Measurements from ENCODE around the gene MTFR1L. TPM values are rescaled to one million over a fixed set of nuclear protein-coding genes. Genes with fewer than 3 reads are reported as not detected.
A peak's percentile ranks its signal among the peaks of the same experiment; 100 is the strongest.

The MTFR1L gene
- 23.7 TPM for total RNA-seq
- 95.3 TPM for polyA plus RNA-seq

GRCh38 chr1:25819491-25820246 is at the start of gene MTFR1L:
Gene MTFR1L, plus strand, starts transcription at chr1:25819954. Its CDS starts 3,151 bp downstream, at chr1:25823105.
- Histone ChIP-seq H3K4me1 (ENCODE audit: insufficient read depth) (no peaks in the 10 kb centered on the region), H3K27ac (ENCODE audit: low read depth) (peak within 1 kb of the TSS; percentile 81), H3K36me3 (ENCODE audit: insufficient read depth) (no peaks in the 10 kb centered on the region), H3K4me3 (ENCODE audit: low read depth, low read length) (peak within 1 kb of the TSS; percentile 82)
- peak; percentile 84 for DNase-seq (ENCODE audit: extremely low spot score)
- under 1% methylated on average over 64 of the region's 64 CpGs for WGBS

- no peaks in the 10 kb centered on the region for H3K4me1 ChIP-seq (ENCODE audit: insufficient read depth)
- WGBS, result 59% methylated on average over 14 of the region's 14 CpGs
Observed at GRCh38 chr1:25770541-25771220, 49.1 kb upstream of the MTFR1L start.

DNA sequence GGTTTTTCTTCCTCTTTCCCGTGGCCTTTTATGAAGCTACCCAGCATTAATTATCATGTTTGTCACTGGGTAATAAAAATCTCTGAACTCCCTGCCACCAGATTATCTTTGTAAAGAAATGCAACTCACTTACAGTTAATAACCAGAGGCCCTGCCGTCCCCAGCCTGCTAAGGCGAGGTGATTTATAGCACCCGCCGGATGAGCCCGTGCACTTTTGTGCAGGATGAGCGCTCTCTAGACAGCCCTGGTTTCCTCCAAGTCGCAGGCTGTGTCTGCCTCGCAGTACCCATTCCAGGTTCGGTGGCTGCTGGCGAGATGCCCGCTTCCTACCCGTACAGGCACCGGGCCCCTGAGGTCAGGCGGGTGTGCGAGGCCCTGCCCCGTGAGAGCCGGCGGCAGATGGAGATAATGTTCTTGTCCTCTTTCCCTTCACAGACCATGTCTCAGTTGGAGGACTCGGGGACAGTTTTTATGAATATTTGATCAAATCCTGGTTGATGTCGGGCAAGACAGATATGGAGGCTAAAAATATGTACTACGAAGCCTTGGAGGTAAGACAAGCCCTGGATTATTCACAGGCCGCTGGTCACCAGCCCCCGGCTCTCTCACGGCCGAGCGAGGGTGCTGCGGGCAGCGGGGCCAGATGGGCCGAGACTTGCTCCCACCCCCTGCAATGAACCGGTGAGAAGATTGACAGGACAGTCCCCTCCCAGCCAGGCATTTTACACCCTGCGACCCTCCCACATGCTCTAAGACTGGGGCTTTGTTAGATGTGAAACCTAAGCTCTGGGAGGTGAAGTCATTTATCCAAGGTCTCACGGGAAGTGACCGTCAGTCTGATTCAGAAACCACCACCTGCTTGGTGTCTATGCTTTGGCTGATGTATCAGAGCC is 48.3 kb upstream of the MTFR1L start:
- WGBS, result 43% methylated on average over 34 of the region's 34 CpGs
- peak; percentile 35 for DNase-seq (ENCODE audit: extremely low spot score)
- Histone ChIP-seq H3K27ac (ENCODE audit: low read depth) (no peak overlapping the region), H3K36me3 (ENCODE audit: insufficient read depth) (no peaks in the 10 kb centered on the region), H3K4me3 (ENCODE audit: low read depth, low read length) (no peak overlapping the region), H3K4me1 (ENCODE audit: insufficient read depth) (no peaks in the 10 kb centered on the region)

More at GRCh38 chr1:25770541-25771220, 49.1 kb upstream of the MTFR1L start:
- no peak overlapping the region for H3K27ac ChIP-seq (ENCODE audit: low read depth)
- DNase-seq (ENCODE audit: extremely low spot score), result peak; percentile 8
- no peaks in the 10 kb centered on the region for H3K36me3 ChIP-seq (ENCODE audit: insufficient read depth)
- no peak overlapping the region for H3K4me3 ChIP-seq (ENCODE audit: low read depth, low read length)

DNA sequence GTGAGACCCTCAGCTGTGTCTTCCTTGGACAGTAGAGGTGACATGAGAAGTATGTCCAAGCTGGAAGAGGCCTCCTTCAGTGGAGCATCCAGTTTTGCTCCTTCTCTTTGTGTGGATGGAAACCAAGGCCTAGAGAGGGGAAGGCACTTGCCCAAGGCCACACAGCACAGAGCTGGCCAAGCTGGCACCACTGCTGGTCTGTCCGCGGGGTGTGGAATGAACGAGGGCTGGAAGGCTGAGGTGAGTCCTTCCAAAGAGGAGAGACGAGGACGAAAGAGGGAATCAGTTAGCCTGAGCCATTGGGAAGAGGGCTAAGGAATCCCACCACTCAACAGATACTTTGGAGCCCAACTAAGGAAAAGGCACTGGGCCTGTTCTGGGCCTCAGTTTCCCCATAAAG is 47.6 kb upstream of the MTFR1L start:
- 99% methylated on average over 5 of the region's 5 CpGs for WGBS
- H3K27ac ChIP-seq (ENCODE audit: low read depth), result no peak overlapping the region
- H3K36me3 ChIP-seq (ENCODE audit: insufficient read depth), result no peaks in the 10 kb centered on the region

GRCh38 chr1:25772692-25773245 is 47.0 kb upstream of the MTFR1L start:
- Histone ChIP-seq H3K4me3 (ENCODE audit: low read depth, low read length) (no peak overlapping the region), H3K4me1 (ENCODE audit: insufficient read depth) (no peaks in the 10 kb centered on the region), H3K36me3 (ENCODE audit: insufficient read depth) (no peaks in the 10 kb centered on the region), H3K27ac (ENCODE audit: low read depth) (no peak overlapping the region)
- no peak for DNase-seq (ENCODE audit: extremely low spot score)
- WGBS, result 95% methylated on average over 5 of the region's 5 CpGs

More for the DNA sequence above, 47.6 kb upstream of the MTFR1L start:
- Histone ChIP-seq H3K4me1 (ENCODE audit: insufficient read depth) (no peaks in the 10 kb centered on the region), H3K4me3 (ENCODE audit: low read depth, low read length) (no peak overlapping the region)
- DNase-seq (ENCODE audit: extremely low spot score), result no peak

DNA sequence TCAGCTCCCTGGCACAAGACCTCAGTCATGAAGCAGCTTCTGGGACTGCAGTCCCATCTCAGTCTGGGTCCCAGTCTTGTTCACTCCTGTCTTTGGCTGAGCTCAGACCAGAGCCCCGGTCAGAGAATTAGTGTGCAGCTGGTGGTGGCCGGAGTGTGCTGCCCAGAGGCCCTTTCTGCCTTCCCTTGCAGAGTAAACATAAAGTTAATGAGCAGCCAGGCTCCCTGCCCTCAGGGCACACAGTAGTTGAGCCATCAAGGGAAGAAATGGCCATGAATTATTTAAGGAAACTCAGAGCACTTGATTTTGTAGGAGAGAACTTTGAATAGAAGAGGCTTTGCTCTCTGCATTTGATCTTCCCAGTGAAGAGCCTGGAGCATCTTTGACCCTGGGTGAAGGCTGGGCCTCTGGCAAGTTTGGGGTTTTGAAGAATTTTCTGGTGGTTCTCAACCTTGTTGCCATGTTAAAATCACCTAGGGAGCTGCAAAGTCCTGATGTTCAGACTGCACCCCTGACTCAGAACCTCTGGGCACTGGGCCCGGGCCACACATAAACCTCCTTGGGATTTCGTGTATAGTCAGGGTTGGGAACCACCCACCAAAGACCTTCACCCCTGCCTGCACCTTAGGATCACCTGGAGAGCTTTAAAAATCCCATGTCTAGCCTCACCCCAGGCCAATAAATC is 46.2 kb upstream of the MTFR1L start:
- no peaks in the 10 kb centered on the region for H3K4me1 ChIP-seq (ENCODE audit: insufficient read depth)

GRCh38 chr1:25774206-25774803 is 45.4 kb upstream of the MTFR1L start:
- 87% methylated on average over 13 of the region's 13 CpGs for WGBS
- no peak overlapping the region for H3K4me3 ChIP-seq (ENCODE audit: low read depth, low read length)
- no peak overlapping the region for H3K27ac ChIP-seq (ENCODE audit: low read depth)
- H3K4me1 ChIP-seq (ENCODE audit: insufficient read depth), result no peaks in the 10 kb centered on the region
- DNase-seq (ENCODE audit: extremely low spot score), result no peak
- H3K36me3 ChIP-seq (ENCODE audit: insufficient read depth), result no peaks in the 10 kb centered on the region

More for the DNA sequence above, 46.2 kb upstream of the MTFR1L start:
- WGBS, result 79% methylated on average over 4 of the region's 4 CpGs
- H3K4me3 ChIP-seq (ENCODE audit: low read depth, low read length), result no peak overlapping the region
- H3K27ac ChIP-seq (ENCODE audit: low read depth), result no peak overlapping the region
- H3K36me3 ChIP-seq (ENCODE audit: insufficient read depth), result no peaks in the 10 kb centered on the region
- DNase-seq (ENCODE audit: extremely low spot score), result no peak

DNA sequence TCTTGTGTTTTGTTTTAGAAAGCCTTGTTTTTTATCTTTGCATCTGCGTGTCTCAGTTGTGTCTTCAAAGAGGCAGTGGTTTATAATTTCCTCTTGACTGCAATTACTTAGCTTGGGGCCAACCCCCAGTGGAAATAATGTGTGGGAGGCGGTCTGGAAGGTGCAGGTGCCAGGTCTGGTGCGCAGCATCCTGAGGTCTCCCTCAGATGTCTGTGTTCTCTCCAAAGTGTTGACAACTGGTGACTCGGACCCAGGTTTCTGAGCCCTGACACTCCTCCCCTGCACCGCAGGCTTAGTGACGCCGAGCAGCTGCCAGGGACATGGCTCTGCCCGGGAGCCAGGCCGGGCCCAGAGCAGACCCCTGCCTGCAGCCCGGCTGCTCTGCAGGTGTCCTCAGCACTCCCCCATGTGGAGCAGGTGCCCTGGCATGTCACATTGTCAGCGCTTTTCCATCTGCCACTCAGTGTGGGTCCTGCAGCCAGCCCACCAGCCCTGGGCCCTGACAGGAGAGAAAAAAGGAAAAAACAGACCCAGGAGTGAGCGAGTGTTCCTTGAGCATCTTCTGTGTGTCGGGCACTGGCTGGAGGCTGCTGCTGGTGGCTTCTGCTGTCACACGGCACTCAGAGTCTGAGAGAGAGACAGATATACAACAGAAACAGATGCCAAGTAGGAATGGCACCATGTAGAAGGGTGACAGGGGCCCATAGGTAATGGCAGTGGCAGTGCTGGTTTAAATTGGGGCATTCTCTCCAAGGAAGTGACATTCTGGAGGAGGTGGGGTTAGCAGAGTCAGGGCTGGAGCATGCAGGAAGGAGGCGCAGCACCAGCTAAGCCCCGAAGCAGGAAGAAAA is 44.6 kb upstream of the MTFR1L start:
- DNase-seq (ENCODE audit: extremely low spot score), result no peak
- Histone ChIP-seq H3K27ac (ENCODE audit: low read depth) (no peak overlapping the region), H3K36me3 (ENCODE audit: insufficient read depth) (no peaks in the 10 kb centered on the region), H3K4me1 (ENCODE audit: insufficient read depth) (no peaks in the 10 kb centered on the region), H3K4me3 (ENCODE audit: low read depth, low read length) (no peak overlapping the region)
- 73% methylated on average over 16 of the region's 16 CpGs for WGBS

- Histone ChIP-seq H3K4me1 (ENCODE audit: insufficient read depth) (no peaks in the 10 kb centered on the region), H3K36me3 (ENCODE audit: insufficient read depth) (no peaks in the 10 kb centered on the region), H3K4me3 (ENCODE audit: low read depth, low read length) (no peak overlapping the region), H3K27ac (ENCODE audit: low read depth) (no peak overlapping the region)
- no peak for DNase-seq (ENCODE audit: extremely low spot score)
- 86% methylated on average over 8 of the region's 8 CpGs for WGBS
Observed at GRCh38 chr1:25779388-25779787, 40.4 kb upstream of the MTFR1L start.

GRCh38 chr1:25779894-25780293 is 39.9 kb upstream of the MTFR1L start:
- no peak overlapping the region for H3K4me3 ChIP-seq (ENCODE audit: low read depth, low read length)
- WGBS, result 93% methylated on average over 4 of the region's 4 CpGs
- no peaks in the 10 kb centered on the region for H3K4me1 ChIP-seq (ENCODE audit: insufficient read depth)
- no peaks in the 10 kb centered on the region for H3K36me3 ChIP-seq (ENCODE audit: insufficient read depth)
- no peak overlapping the region for H3K27ac ChIP-seq (ENCODE audit: low read depth)
- no peak for DNase-seq (ENCODE audit: extremely low spot score)

- H3K27ac ChIP-seq (ENCODE audit: low read depth), result no peak overlapping the region
- DNase-seq (ENCODE audit: extremely low spot score), result peak; percentile 18
- no peak overlapping the region for H3K4me3 ChIP-seq (ENCODE audit: low read depth, low read length)
- H3K36me3 ChIP-seq (ENCODE audit: insufficient read depth), result no peaks in the 10 kb centered on the region
- 79% methylated on average over 14 of the region's 14 CpGs for WGBS
- no peaks in the 10 kb centered on the region for H3K4me1 ChIP-seq (ENCODE audit: insufficient read depth)
Observed at GRCh38 chr1:25780318-25781129, 39.2 kb upstream of the MTFR1L start.

Measured in urinary bladder (tissue), 4 donors.